Testis (tissue), 2 donors: ENCODE measurements around the gene TTLL12.

Source experiments
- POLR2A ChIP-seq: fragments of 450-650 bp; IDR thresholded peaks from one replicate; pipeline ENCODE4 v1.6.1; 2017; ENCODE audit warnings: antibody characterized with exemption, mild to moderate bottlenecking, moderate library complexity
- TF ChIP-seq, protein P1 (sequence below), 3 experiments: fragments of 450-650 bp in 2 of 3; fragments of 200-600 bp in 1 of 3; sonication (generic) in 1 of 3; IDR thresholded peaks; one replicate each; pipeline ENCODE4 v1.5.1; 2016 to 2019; ENCODE audit warnings: antibody characterized with exemption in 3 of 3, mild to moderate bottlenecking in 2 of 3, moderate library complexity in 1 of 3

DNA sequence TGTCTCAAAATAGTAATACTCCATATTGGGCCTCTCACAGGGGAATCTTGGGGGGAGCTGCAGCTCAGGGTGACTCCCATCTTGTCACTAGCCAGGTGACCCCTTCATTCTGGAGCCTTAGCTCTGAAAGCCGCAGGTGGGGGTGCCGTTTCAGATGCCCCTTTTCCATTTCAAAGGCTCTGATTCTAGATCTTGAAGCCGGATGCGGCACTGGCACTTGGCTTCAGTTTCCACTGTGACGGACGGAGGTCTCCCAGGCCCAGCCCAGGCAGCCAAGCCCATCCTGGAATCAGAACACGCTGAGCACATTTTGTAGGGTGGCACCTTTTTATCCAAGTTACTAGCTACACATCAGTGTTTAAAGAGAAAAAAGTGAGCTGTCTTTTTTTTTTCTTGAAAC, 70.0 kb downstream of the TTLL12 start:
- TF ChIP-seq, protein P1, sequence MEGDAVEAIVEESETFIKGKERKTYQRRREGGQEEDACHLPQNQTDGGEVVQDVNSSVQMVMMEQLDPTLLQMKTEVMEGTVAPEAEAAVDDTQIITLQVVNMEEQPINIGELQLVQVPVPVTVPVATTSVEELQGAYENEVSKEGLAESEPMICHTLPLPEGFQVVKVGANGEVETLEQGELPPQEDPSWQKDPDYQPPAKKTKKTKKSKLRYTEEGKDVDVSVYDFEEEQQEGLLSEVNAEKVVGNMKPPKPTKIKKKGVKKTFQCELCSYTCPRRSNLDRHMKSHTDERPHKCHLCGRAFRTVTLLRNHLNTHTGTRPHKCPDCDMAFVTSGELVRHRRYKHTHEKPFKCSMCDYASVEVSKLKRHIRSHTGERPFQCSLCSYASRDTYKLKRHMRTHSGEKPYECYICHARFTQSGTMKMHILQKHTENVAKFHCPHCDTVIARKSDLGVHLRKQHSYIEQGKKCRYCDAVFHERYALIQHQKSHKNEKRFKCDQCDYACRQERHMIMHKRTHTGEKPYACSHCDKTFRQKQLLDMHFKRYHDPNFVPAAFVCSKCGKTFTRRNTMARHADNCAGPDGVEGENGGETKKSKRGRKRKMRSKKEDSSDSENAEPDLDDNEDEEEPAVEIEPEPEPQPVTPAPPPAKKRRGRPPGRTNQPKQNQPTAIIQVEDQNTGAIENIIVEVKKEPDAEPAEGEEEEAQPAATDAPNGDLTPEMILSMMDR (IDR thresholded peaks at IDR 0.05): no peak
- no peak for TF ChIP-seq POLR2A
